Urinary bladder (tissue), 4 donors: Measurements from ENCODE around the gene RARA. TPM values are rescaled to one million over a fixed set of nuclear protein-coding genes. Genes with fewer than 3 reads are reported as not detected.

Experiments used
- DNase-seq: peaks from one replicate; pipeline ENCODE4 v3.0.0-alpha.2; 2015; ENCODE audit errors: extremely low spot score
- H3K27ac ChIP-seq: one replicate; pipeline ENCODE4 v1.5.1; 2013; ENCODE audit warnings: low read depth, mild to moderate bottlenecking, moderate library complexity
- H3K36me3 ChIP-seq: one replicate; pipeline ENCODE4 v1.6.1; 2013; ENCODE audit warnings: mild to moderate bottlenecking, moderate library complexity; ENCODE audit not compliant: insufficient read depth
- H3K4me1 ChIP-seq: one replicate; pipeline ENCODE4 v1.6.1; 2013; ENCODE audit warnings: mild to moderate bottlenecking, moderate library complexity; ENCODE audit not compliant: insufficient read depth
- H3K4me3 ChIP-seq: one replicate; pipeline ENCODE4 v1.5.1; 2013; ENCODE audit warnings: low read depth, low read length
- WGBS: extraction: QIAGEN DNeasy Blood & Tissue Kit; methylation state at CpG from one replicate; pipeline ENCODE4 v1.1.7; 2013; 5-methylcytosine and 5-hydroxymethylcytosine counted together
- polyA plus RNA-seq: library from polyadenylated mRNA; stranded (reverse); fragments of 200-250 nt; gene quantifications from one replicate; pipeline ENCODE4 v1.2.3, GENCODE V29; 2013
- total RNA-seq: library from RNA; depleted of rRNA; stranded (reverse); fragments of >200 nt; gene quantifications from one replicate; pipeline ENCODE4 v1.2.3, GENCODE V29; 2014
- donor health status: healthy with polysubstance abuse.
- donor health status: healthy.

Gene RARA
- total and polyA plus RNA-seq, 2 donors: 10.6 to 47.6 TPM

GRCh38 chr17:40323391-40324381 lies 14.7 kb downstream of the RARA start:
- Histone ChIP-seq H3K27ac (peak overlapping the region; percentile 81), H3K4me1 (no peaks in the 10 kb centered on the region), H3K36me3 (no peaks in the 10 kb centered on the region), H3K4me3 (no peak overlapping the region)
- 37% methylated on average over 10 of the region's 10 CpGs for WGBS
- DNase-seq: no peak

- H3K36me3 ChIP-seq: no peaks in the 10 kb centered on the region
- H3K4me3 ChIP-seq: no peak overlapping the region
- H3K4me1 ChIP-seq: peaks cover 2% of the 10 kb centered on the region
- no peak for DNase-seq
- WGBS: 84% methylated on average over 13 of the region's 13 CpGs
- H3K27ac ChIP-seq: peak overlapping the region; percentile 23
Measured at GRCh38 chr17:40325156-40326013, 16.4 kb downstream of the RARA start.

- Histone ChIP-seq H3K4me3 (no peak overlapping the region), H3K27ac (peak overlapping the region; percentile 57), H3K36me3 (no peaks in the 10 kb centered on the region), H3K4me1 (peaks cover 4% of the 10 kb centered on the region)
- WGBS: 67% methylated on average over 17 of the region's 17 CpGs
- DNase-seq: no peak
Measured at GRCh38 chr17:40326014-40326831, 17.2 kb downstream of the RARA start.

GRCh38 chr17:40326832-40327199 lies 17.8 kb downstream of the RARA start:
- Histone ChIP-seq H3K36me3 (no peaks in the 10 kb centered on the region), H3K4me1 (peaks cover 4% of the 10 kb centered on the region), H3K27ac (peak overlapping the region; percentile 57), H3K4me3 (no peak overlapping the region)
- DNase-seq: no peak
- 38% methylated on average over 1 of the region's 1 CpG for WGBS

GRCh38 chr17:40327244-40327729 lies 18.3 kb downstream of the RARA start:
- Histone ChIP-seq H3K36me3 (no peaks in the 10 kb centered on the region), H3K4me1 (peaks cover 4% of the 10 kb centered on the region), H3K27ac (no peak overlapping the region), H3K4me3 (no peak overlapping the region)
- no peak for DNase-seq
- 69% methylated on average over 4 of the region's 4 CpGs for WGBS

- Histone ChIP-seq H3K27ac (peak overlapping the region; percentile 0), H3K36me3 (no peaks in the 10 kb centered on the region), H3K4me1 (peaks cover 4% of the 10 kb centered on the region), H3K4me3 (no peak overlapping the region)
- 8% methylated on average over 3 of the region's 3 CpGs for WGBS
- no peak for DNase-seq
Measured at GRCh38 chr17:40327735-40328385, 18.9 kb downstream of the RARA start.

GRCh38 chr17:40328386-40328766 lies 19.4 kb downstream of the RARA start:
- H3K4me3 ChIP-seq: no peak overlapping the region
- no peaks in the 10 kb centered on the region for H3K36me3 ChIP-seq
- no peak overlapping the region for H3K27ac ChIP-seq
- H3K4me1 ChIP-seq: peaks cover 4% of the 10 kb centered on the region
- 80% methylated on average over 2 of the region's 2 CpGs for WGBS
- no peak for DNase-seq

- Histone ChIP-seq H3K27ac (peak overlapping the region; percentile 51), H3K4me1 (peaks cover 4% of the 10 kb centered on the region), H3K4me3 (no peak overlapping the region), H3K36me3 (no peaks in the 10 kb centered on the region)
- WGBS: 36% methylated on average over 11 of the region's 11 CpGs
- no peak for DNase-seq
Measured at GRCh38 chr17:40329839-40330794, 21.1 kb downstream of the RARA start.

GRCh38 chr17:40330850-40331470 lies 22.0 kb downstream of the RARA start:
- H3K4me1 ChIP-seq: peaks cover 4% of the 10 kb centered on the region
- WGBS: 92% methylated on average over 10 of the region's 10 CpGs
- no peaks in the 10 kb centered on the region for H3K36me3 ChIP-seq
- H3K27ac ChIP-seq: no peak overlapping the region
- H3K4me3 ChIP-seq: no peak overlapping the region
- DNase-seq: no peak

- H3K4me3 ChIP-seq: no peak overlapping the region
- WGBS: 13% methylated on average over 22 of the region's 22 CpGs
Measured at GRCh38 chr17:40331743-40332641, 23.0 kb downstream of the RARA start.

More at GRCh38 chr17:40331743-40332641, 23.0 kb downstream of the RARA start:
- DNase-seq: no peak
- Histone ChIP-seq H3K27ac (peak overlapping the region; percentile 40), H3K4me1 (peaks cover 4% of the 10 kb centered on the region), H3K36me3 (no peaks in the 10 kb centered on the region)
